OCI-M2 (cell line): ENCODE measurements around the gene CCR5AS.
"Not testable (repeated sequence)": the region's sequence is repeated elsewhere in the genome, so short reads cannot be mapped to it uniquely, and the experiment has no call there.

Source experiments
- DNase-seq: peaks from one replicate; lab custom pipeline; 2025; ENCODE audit not compliant: unreplicated experiment; lab: John Stamatoyannopoulos, UW

Gene CCR5AS

GRCh38 chr3:46429250-46429649 lies 22.4 kb upstream of the CCR5AS start:
- no peak for DNase-seq

DNA sequence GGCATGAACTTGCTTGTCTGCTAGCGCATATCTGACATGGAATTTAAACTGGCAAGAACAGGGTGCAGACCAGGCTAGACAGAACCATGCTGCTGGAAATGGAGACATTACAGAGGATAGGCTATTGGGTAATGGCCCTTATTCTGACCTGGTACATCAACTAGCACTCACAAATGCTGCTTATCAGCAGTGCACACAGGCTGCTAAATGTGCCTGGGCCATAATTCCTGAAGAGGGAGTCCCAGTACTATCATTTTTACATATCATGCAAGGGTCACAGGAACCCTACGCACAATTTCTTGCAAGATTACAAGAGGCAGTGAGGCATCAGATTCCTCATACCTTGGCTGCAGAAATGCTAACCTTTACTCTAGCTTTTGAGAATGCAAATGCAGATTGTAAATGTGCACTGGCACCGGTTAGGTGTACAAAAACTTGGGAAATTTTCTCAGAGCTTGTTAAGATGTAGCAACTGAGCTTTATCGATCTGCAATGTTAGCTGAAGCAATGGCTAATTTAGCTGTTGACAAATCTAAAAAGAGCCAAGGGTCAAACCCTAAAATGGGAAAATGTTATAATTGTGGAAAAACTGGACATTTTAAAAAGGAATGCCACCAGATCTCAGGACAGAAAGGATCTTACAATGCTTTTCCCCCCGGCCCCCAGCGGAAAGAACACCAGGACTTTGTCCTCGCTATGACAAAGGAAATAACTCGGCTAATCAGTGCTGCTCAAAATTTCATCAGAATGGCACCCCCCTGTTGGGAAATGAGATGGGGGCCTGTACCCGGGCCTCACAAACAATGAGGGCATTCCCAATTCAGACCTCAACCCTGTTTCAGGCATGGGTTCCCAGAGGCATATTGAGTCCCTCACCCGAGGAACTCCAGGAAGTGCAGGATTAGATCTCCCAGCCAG lies 21.3 kb upstream of the CCR5AS start:
- DNase-seq = peak; percentile 14

- DNase-seq = not testable (repeated sequence)
Measured at GRCh38 chr3:46427404-46427803, 20.5 kb upstream of the CCR5AS start.

GRCh38 chr3:46426476-46426875 lies 19.6 kb upstream of the CCR5AS start:
- DNase-seq = not testable (repeated sequence)

- no peak for DNase-seq
Measured at GRCh38 chr3:46423588-46423987, 16.7 kb upstream of the CCR5AS start.

GRCh38 chr3:46422617-46423016 lies 15.8 kb upstream of the CCR5AS start:
- no peak for DNase-seq

- DNase-seq = no peak
Measured at GRCh38 chr3:46420931-46421330, 14.1 kb upstream of the CCR5AS start.

DNA sequence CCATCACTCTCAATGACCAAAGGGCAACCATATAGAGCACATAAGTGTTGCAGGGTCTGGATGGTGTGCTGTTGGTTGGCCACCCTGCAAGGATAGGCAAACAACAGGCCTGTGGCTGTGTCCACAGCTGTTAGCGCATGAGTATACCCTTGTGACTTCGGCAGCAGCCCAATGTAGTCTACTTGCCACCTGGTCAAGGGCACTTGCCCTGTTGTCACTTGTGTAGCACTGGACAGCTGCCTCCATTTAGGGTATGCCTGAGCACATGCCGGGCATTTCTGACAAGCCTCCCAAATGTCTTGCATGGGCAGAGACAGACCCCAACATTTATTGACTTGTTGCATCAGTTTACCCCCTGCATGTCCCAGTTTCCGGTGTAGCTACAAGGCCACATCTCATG lies 12.9 kb upstream of the CCR5AS start:
- DNase-seq = no peak

- DNase-seq = no peak
Measured at GRCh38 chr3:46417841-46418611, 11.2 kb upstream of the CCR5AS start.

- DNase-seq = no peak
Measured at GRCh38 chr3:46416811-46417510, 10.1 kb upstream of the CCR5AS start.

DNA sequence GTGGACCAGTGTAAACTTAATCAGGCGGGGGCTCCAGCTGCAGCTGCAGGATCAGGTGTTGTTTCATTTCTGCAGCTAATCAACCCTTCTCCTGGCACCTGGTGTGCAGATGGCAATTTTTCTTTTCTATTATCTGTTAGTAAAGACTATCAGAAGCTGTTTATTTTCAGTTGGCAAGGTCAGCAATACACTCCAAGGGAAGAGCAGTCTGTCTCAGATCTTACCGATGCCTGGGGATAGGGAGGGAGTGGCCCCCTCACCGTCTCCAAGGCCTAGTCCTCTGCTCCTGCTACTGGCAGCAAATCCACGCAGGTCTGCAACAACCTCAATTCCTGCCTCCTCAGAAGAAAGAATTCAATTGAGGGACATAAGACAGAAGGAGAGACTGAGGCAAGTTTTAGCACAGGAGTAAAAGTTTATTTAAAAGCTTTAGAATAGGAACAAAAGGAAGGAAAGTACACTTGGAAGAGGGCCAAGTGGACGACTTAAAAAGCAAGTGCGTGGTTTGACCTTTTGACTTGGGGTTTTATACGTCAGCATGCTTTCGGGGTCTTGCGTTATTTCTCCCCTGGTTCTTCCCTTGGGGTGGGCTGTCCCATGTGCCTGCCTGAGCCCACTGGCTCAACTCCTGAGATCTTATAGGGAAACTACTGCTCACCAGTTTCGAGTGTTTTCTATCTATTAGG lies 9.4 kb upstream of the CCR5AS start:
- no peak for DNase-seq

GRCh38 chr3:46414739-46415138 lies 7.9 kb upstream of the CCR5AS start:
- DNase-seq = no peak

DNA sequence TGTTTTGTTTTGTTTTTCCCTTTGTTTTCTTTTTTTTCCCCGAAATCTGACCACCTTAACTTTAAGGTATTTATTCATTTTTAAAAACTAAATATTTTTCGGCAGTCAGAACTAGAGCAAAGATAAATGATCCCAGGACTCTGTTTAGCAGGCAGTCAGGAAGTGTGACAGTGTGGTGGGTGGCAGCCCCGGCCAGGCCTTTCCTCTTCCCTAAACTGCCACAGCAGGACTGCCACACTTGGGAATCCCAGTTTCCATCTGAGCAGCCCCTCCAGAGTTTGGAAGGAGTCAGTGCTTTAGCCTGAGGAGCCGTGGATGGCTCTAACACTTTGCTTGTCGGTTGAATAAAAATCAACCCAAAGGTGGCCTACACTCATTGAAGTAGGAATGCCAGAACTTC lies 7.1 kb upstream of the CCR5AS start:
- no peak for DNase-seq

GRCh38 chr3:46412786-46413298 lies 6.0 kb upstream of the CCR5AS start:
- no peak for DNase-seq

- DNase-seq = no peak
Measured at GRCh38 chr3:46411271-46411670, 4.4 kb upstream of the CCR5AS start.

DNA sequence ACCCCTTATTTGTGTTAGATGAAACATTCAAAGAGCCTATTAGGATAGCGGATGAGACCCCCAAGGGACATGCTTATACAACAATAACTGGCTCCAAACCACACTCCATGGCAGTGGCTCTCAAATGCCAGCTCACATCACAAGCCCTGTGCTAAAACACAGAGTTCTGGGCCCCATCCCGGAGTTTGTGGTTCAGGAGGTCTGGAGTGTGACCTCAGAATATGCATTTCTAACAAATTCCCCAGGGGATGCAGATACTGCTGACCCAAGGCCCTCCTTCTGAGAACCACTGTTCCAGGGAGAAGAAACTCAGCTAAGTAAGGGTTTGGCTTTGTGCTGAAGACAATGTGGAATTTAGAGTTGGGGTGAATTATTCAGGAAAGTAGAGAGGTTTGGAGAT lies 3.8 kb upstream of the CCR5AS start:
- no peak for DNase-seq

DNA sequence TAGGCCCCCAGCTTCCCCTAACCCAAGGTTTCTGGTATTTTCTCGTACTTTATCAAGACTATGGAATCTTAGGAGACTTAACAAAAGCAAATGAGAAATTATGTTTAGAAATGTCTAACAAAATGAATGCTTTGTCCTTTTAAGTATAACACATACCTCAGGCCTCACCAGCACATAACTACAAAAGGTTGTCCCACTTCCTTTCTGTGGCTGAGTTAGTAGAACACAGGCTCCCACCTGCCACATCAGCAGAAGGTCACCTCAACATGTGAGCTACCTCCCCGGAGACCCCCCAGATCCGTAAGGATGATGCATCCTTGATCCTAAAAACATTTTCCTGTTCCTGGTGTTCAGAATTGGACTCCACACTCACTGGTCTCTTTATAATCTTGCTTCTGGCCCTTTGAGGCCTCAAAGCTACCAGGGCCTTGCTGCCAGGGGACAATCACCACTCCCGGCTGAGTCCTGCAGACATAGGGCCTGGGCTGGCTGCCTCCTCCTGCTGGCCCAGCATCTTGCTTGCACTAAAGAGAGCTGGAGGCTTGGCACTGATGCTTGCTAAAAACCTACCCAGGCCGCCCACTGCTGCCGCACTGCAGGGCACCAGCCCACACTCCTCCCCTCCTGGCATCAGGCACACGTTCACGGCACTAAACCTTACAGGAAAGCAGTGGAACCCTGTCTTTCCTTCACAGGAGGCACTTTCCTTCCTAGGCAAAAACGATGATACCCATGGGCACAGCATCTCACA lies 3.0 kb upstream of the CCR5AS start:
- DNase-seq = no peak

GRCh38 chr3:46408853-46409252 lies 2.0 kb upstream of the CCR5AS start:
- no peak for DNase-seq

- DNase-seq = no peak
Measured at GRCh38 chr3:46407970-46408369, 1.1 kb upstream of the CCR5AS start.

- DNase-seq = no peak
Measured at GRCh38 chr3:46406443-46406787, 451 bp downstream of the CCR5AS start.
